ENCODE results near the gene CCDC39. TPM values are rescaled to one million over a fixed set of nuclear protein-coding genes. Genes with fewer than 3 reads are reported as not detected.

CCDC39 gene
- total and polyA plus RNA-seq, 2 of the 13 experiments (the other 11 are each of a cell fraction or from before 2014, with no cell fraction given), result not detected

GRCh38 chr3:180601688-180602666, 77.3 kb downstream of the CCDC39 start, which contains the start of gene TTC14 (continued):
- TF ChIP-seq E2F1 (CRISPR knock-in tag; IDR thresholded peaks at IDR 0.05) (peak; percentile 25; the same call in 1 of the 2 replicates), MTA3 (CRISPR knock-in tag; IDR thresholded peaks at IDR 0.05) (no peak), RERE (CRISPR knock-in tag; IDR thresholded peaks at IDR 0.05; ENCODE audit: low read depth) (no peak), HNF4G (IDR thresholded peaks at IDR 0.05; ENCODE audit: borderline replicate concordance, low read depth, low read length) (no peak), HNF4G (CRISPR knock-in tag; IDR thresholded peaks at IDR 0.05; ENCODE audit: borderline replicate concordance, low read depth) (peak; percentile 9; the same call in 1 of the 2 replicates), ZSCAN9 (CRISPR knock-in tag; IDR thresholded peaks at IDR 0.05; ENCODE audit: borderline replicate concordance) (no peak), BRCA1 (CRISPR knock-in tag; IDR thresholded peaks at IDR 0.05) (0 out of 2 replicates have a peak, but pooled peaks have one; percentile 4), HNRNPUL1 (IDR thresholded peaks at IDR 0.05; ENCODE audit: low read depth, low read length) (no peak), KMT2B (CRISPR knock-in tag; IDR thresholded peaks at IDR 0.05) (peak; percentile 97), ZEB1 (IDR thresholded peaks at IDR 0.05; ENCODE audit: insufficient replicate concordance, low read depth) (no peak), ZNF703 (CRISPR knock-in tag; IDR thresholded peaks at IDR 0.05; ENCODE audit: borderline replicate concordance) (peak; percentile 1; the same call in 1 of the 2 replicates), FOSL1 (CRISPR knock-in tag; IDR thresholded peaks at IDR 0.05; ENCODE audit: borderline replicate concordance) (no peak), ZNF143 (CRISPR knock-in tag; IDR thresholded peaks at IDR 0.05) (no peak; the same call in none of the 2 replicates), JUND (CRISPR knock-in tag; IDR thresholded peaks at IDR 0.05) (0 out of 2 replicates have a peak, but pooled peaks have one; percentile 3), ZFP90 (CRISPR knock-in tag; IDR thresholded peaks at IDR 0.05; ENCODE audit: borderline replicate concordance) (peak; percentile 18; the same call in 1 of the 2 replicates), SP140L (CRISPR knock-in tag; IDR thresholded peaks at IDR 0.05; ENCODE audit: borderline replicate concordance) (no peak), MAFG (CRISPR knock-in tag; IDR thresholded peaks at IDR 0.05) (no peak), ZNF34 (CRISPR knock-in tag; IDR thresholded peaks at IDR 0.05; ENCODE audit: borderline replicate concordance) (no peak), ZNF451 (CRISPR knock-in tag; IDR thresholded peaks at IDR 0.05) (0 out of 2 replicates have a peak, but pooled peaks have one; percentile 28), KLF9 (CRISPR knock-in tag; IDR thresholded peaks at IDR 0.05; ENCODE audit: low read depth) (no peak), POLR2AphosphoS2 (IDR thresholded peaks at IDR 0.05; ENCODE audit: low read depth, low read length) (no peak), TSC22D2 (CRISPR knock-in tag; IDR thresholded peaks at IDR 0.05; ENCODE audit: borderline replicate concordance) (no peak)
- TF ChIP-seq, protein P1, sequence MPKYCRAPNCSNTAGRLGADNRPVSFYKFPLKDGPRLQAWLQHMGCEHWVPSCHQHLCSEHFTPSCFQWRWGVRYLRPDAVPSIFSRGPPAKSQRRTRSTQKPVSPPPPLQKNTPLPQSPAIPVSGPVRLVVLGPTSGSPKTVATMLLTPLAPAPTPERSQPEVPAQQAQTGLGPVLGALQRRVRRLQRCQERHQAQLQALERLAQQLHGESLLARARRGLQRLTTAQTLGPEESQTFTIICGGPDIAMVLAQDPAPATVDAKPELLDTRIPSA (CRISPR knock-in tag; IDR thresholded peaks at IDR 0.05; ENCODE audit: borderline replicate concordance), result peak; percentile 86

Data from HepG2 (cell line).